Neural progenitor cell (in vitro differentiated cells): ENCODE measurements around the gene SLC25A11.

Source experiments
- CTCF ChIP-seq: fragments of 200-600 bp; sonication (generic); IDR thresholded peaks from 2 replicates; pipeline ENCODE4 v1.5.1; 2017; ENCODE audit warnings: antibody characterized with exemption, mild to moderate bottlenecking
- EZH2 ChIP-seq: fragments of 200-600 bp; sonication (generic); IDR thresholded peaks from 2 replicates; pipeline ENCODE4 v1.6.1; 2017; ENCODE audit warnings: antibody characterized with exemption, mild to moderate bottlenecking, moderate library complexity

- no peak for TF ChIP-seq CTCF
- TF ChIP-seq EZH2: no peak
Measured at GRCh38 chr17:4913994-4914393, 25.9 kb downstream of the SLC25A11 start.
